ENCODE results near the gene UBR2.

UBR2 gene

GRCh38 chr6:42547407-42548329 lies 16.2 kb upstream of the UBR2 start:
- WGBS, result 15% methylated on average over 20 of the region's 27 CpGs
- Histone ChIP-seq H3K27ac (ENCODE audit: low read length, poor library complexity, severe bottlenecking) (peak overlapping the region; percentile 34), H2BK120ac (ENCODE audit: low read depth, low read length) (peak overlapping the region; percentile 73), H4K8ac (ENCODE audit: low read length) (peak overlapping the region; percentile 92), H4K91ac (ENCODE audit: low read length) (no peak overlapping the region), H2BK5ac (ENCODE audit: low read depth, low read length, poor library complexity, severe bottlenecking) (no peak overlapping the region), H2AFZ (ENCODE audit: low read depth, low read length) (peak overlapping the region; percentile 57), H3K4ac (ENCODE audit: low read depth in 1 of 2, low read length in 2 of 2) (peak overlapping the region; percentile 37 to 68), H3K4me2 (ENCODE audit: low read length, poor library complexity, severe bottlenecking) (peak overlapping the region; percentile 69), H2AK5ac (ENCODE audit: low read length, severe bottlenecking) (no peak overlapping the region), H3K4me1 (ENCODE audit: control insufficient read depth, insufficient read depth, low read depth, low read length) (no peaks in the 10 kb centered on the region), H3K18ac (ENCODE audit: low read depth in 1 of 2, low read length in 2 of 2) (peak overlapping the region; percentile 42 to 43), H3K36me3 (ENCODE audit: control insufficient read depth in 1 of 2, insufficient read depth in 2 of 2, low read depth in 1 of 2, low read length in 2 of 2) (no peaks in the 10 kb centered on the region), H3K4me3 (ENCODE audit: insufficient read depth in 1 of 2, low read depth in 1 of 2, low read length in 2 of 2) (peak overlapping the region; percentile 32 to 79), H2BK12ac (ENCODE audit: low read length in 2 of 2) (peak overlapping the region; percentile 14 to 47), H2BK15ac (ENCODE audit: low read depth, poor library complexity, severe bottlenecking) (peak overlapping the region; percentile 71), H3K14ac (ENCODE audit: low read length in 2 of 2) (no peak overlapping the region), H3K9me3 (ENCODE audit: control insufficient read depth, low read length) (no peaks in the 10 kb centered on the region), H3K79me1 (replicated peaks; ENCODE audit: low read length, poor library complexity, severe bottlenecking) (no peaks in the 10 kb centered on the region), H3K27me3 (ENCODE audit: control insufficient read depth in 1 of 2, insufficient read depth in 1 of 2, low read length in 2 of 2) (no peaks in the 10 kb centered on the region), H3K23ac (ENCODE audit: low read length in 2 of 2) (no peak overlapping the region), H3K9ac (ENCODE audit: low read length) (peak overlapping the region; percentile 86)
- peak; percentile 75 for DNase-seq

GRCh38 chr6:42550277-42550676 lies 13.6 kb upstream of the UBR2 start:
- H2AK5ac ChIP-seq (ENCODE audit: low read length, severe bottlenecking), result no peak overlapping the region
- H3K9ac ChIP-seq (ENCODE audit: low read length), result peak overlapping the region; percentile 43
- no peak overlapping the region for H3K4me3 ChIP-seq (ENCODE audit: insufficient read depth in 1 of 2, low read depth in 1 of 2, low read length in 2 of 2)
- 100% methylated on average over 1 of the region's 1 CpG for WGBS
- no peaks in the 10 kb centered on the region for H3K36me3 ChIP-seq (ENCODE audit: control insufficient read depth in 1 of 2, insufficient read depth in 2 of 2, low read depth in 1 of 2, low read length in 2 of 2)
- no peak overlapping the region for H2AFZ ChIP-seq (ENCODE audit: low read depth, low read length)
- DNase-seq, result peak; percentile 40
- H3K23ac ChIP-seq (ENCODE audit: low read length in 2 of 2), result no peak overlapping the region
- H2BK5ac ChIP-seq (ENCODE audit: low read depth, low read length, poor library complexity, severe bottlenecking), result peak overlapping the region; percentile 70
- H3K4me2 ChIP-seq (ENCODE audit: low read length, poor library complexity, severe bottlenecking), result no peak overlapping the region
- no peaks in the 10 kb centered on the region for H3K9me3 ChIP-seq (ENCODE audit: control insufficient read depth, low read length)
- no peaks in the 10 kb centered on the region for H3K4me1 ChIP-seq (ENCODE audit: control insufficient read depth, insufficient read depth, low read depth, low read length)
- no peak overlapping the region for H4K91ac ChIP-seq (ENCODE audit: low read length)
- no peak overlapping the region for H3K4ac ChIP-seq (ENCODE audit: low read depth in 1 of 2, low read length in 2 of 2)
- no peak overlapping the region for H2BK15ac ChIP-seq (ENCODE audit: low read depth, poor library complexity, severe bottlenecking)
- H3K79me1 ChIP-seq (replicated peaks; ENCODE audit: low read length, poor library complexity, severe bottlenecking), result no peaks in the 10 kb centered on the region
- H2BK120ac ChIP-seq (ENCODE audit: low read depth, low read length), result no peak overlapping the region
- no peak overlapping the region for H3K18ac ChIP-seq (ENCODE audit: low read depth in 1 of 2, low read length in 2 of 2)
- no peak overlapping the region for H3K14ac ChIP-seq (ENCODE audit: low read length in 2 of 2)
- H4K8ac ChIP-seq (ENCODE audit: low read length), result no peak overlapping the region
- no peak overlapping the region for H2BK12ac ChIP-seq (ENCODE audit: low read length in 2 of 2)
- no peak overlapping the region for H3K27ac ChIP-seq (ENCODE audit: low read length, poor library complexity, severe bottlenecking)
- no peaks in the 10 kb centered on the region for H3K27me3 ChIP-seq (ENCODE audit: control insufficient read depth in 1 of 2, insufficient read depth in 1 of 2, low read length in 2 of 2)

DNA sequence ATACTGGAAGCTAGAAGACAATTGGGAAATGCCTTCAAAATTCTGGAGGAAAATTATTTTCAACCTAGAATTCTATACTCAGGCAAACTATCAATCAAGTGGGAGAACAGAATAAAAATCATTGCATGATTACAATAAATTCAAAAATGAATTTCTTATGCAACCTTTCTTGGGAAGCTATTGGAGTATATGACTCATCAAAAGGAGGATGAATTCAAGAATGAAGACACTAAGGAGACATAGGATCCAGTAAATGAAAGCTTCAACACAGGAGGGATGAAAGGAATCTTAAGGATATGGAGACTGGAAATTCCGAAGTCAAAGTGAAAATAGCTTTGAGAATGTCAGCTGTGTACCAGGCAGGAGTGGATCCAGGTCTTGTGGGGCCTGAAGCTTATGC lies 12.6 kb upstream of the UBR2 start:
- Histone ChIP-seq H3K23ac (ENCODE audit: low read length in 2 of 2) (no peak overlapping the region), H2AK5ac (ENCODE audit: low read length, severe bottlenecking) (no peak overlapping the region), H3K79me1 (replicated peaks; ENCODE audit: low read length, poor library complexity, severe bottlenecking) (no peaks in the 10 kb centered on the region), H3K9me3 (ENCODE audit: control insufficient read depth, low read length) (no peaks in the 10 kb centered on the region), H3K4me3 (ENCODE audit: insufficient read depth in 1 of 2, low read depth in 1 of 2, low read length in 2 of 2) (no peak overlapping the region), H3K4me2 (ENCODE audit: low read length, poor library complexity, severe bottlenecking) (no peak overlapping the region), H4K91ac (ENCODE audit: low read length) (no peak overlapping the region), H2BK120ac (ENCODE audit: low read depth, low read length) (no peak overlapping the region), H2BK15ac (ENCODE audit: low read depth, poor library complexity, severe bottlenecking) (no peak overlapping the region), H3K18ac (ENCODE audit: low read depth in 1 of 2, low read length in 2 of 2) (no peak overlapping the region), H3K36me3 (ENCODE audit: control insufficient read depth in 1 of 2, insufficient read depth in 2 of 2, low read depth in 1 of 2, low read length in 2 of 2) (no peaks in the 10 kb centered on the region), H2BK12ac (ENCODE audit: low read length in 2 of 2) (no peak overlapping the region), H3K4ac (ENCODE audit: low read depth in 1 of 2, low read length in 2 of 2) (no peak overlapping the region), H3K9ac (ENCODE audit: low read length) (no peak overlapping the region), H3K4me1 (ENCODE audit: control insufficient read depth, insufficient read depth, low read depth, low read length) (no peaks in the 10 kb centered on the region), H4K8ac (ENCODE audit: low read length) (no peak overlapping the region), H3K27me3 (ENCODE audit: control insufficient read depth in 1 of 2, insufficient read depth in 1 of 2, low read length in 2 of 2) (no peaks in the 10 kb centered on the region), H3K14ac (ENCODE audit: low read length in 2 of 2) (no peak overlapping the region), H3K27ac (ENCODE audit: low read length, poor library complexity, severe bottlenecking) (no peak overlapping the region), H2AFZ (ENCODE audit: low read depth, low read length) (no peak overlapping the region), H2BK5ac (ENCODE audit: low read depth, low read length, poor library complexity, severe bottlenecking) (no peak overlapping the region)
- DNase-seq, result peak; percentile 40
- 90% methylated on average over 1 of the region's 1 CpG for WGBS

DNA sequence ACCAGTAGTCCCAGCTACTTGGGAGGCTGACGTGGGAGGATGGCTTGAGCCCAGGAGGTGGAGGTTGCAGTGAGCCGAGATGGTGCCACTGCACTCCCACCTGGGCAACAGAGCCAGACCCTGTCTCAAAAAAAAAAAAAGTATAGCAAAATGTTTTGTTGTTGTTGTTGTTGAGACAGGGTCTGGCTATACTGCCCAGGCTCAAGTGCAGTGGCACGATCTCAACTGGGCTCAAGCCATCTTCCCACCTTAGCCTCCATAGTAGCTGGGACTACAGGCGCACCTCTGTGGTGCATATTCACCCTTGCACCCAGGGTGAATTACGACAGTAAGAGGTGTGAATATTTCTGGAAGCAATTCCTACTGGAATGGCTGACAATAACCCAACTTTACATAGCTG lies 11.4 kb upstream of the UBR2 start:
- H4K91ac ChIP-seq (ENCODE audit: low read length), result no peak overlapping the region
- no peak overlapping the region for H3K9ac ChIP-seq (ENCODE audit: low read length)
- WGBS, result 81% methylated on average over 4 of the region's 5 CpGs

More for the DNA sequence above, 11.4 kb upstream of the UBR2 start:
- Histone ChIP-seq H3K14ac (ENCODE audit: low read length in 2 of 2) (no peak overlapping the region), H3K36me3 (ENCODE audit: control insufficient read depth in 1 of 2, insufficient read depth in 2 of 2, low read depth in 1 of 2, low read length in 2 of 2) (no peaks in the 10 kb centered on the region), H2BK15ac (ENCODE audit: low read depth, poor library complexity, severe bottlenecking) (no peak overlapping the region), H3K27ac (ENCODE audit: low read length, poor library complexity, severe bottlenecking) (no peak overlapping the region), H2BK120ac (ENCODE audit: low read depth, low read length) (no peak overlapping the region), H2AK5ac (ENCODE audit: low read length, severe bottlenecking) (no peak overlapping the region), H4K8ac (ENCODE audit: low read length) (no peak overlapping the region), H3K9me3 (ENCODE audit: control insufficient read depth, low read length) (no peaks in the 10 kb centered on the region), H2BK5ac (ENCODE audit: low read depth, low read length, poor library complexity, severe bottlenecking) (no peak overlapping the region), H3K27me3 (ENCODE audit: control insufficient read depth in 1 of 2, insufficient read depth in 1 of 2, low read length in 2 of 2) (no peaks in the 10 kb centered on the region), H3K4me3 (ENCODE audit: insufficient read depth in 1 of 2, low read depth in 1 of 2, low read length in 2 of 2) (no peak overlapping the region), H3K4me2 (ENCODE audit: low read length, poor library complexity, severe bottlenecking) (no peak overlapping the region), H3K4me1 (ENCODE audit: control insufficient read depth, insufficient read depth, low read depth, low read length) (no peaks in the 10 kb centered on the region), H3K79me1 (replicated peaks; ENCODE audit: low read length, poor library complexity, severe bottlenecking) (no peaks in the 10 kb centered on the region), H3K4ac (ENCODE audit: low read depth in 1 of 2, low read length in 2 of 2) (no peak overlapping the region), H3K23ac (ENCODE audit: low read length in 2 of 2) (no peak overlapping the region), H3K18ac (ENCODE audit: low read depth in 1 of 2, low read length in 2 of 2) (no peak overlapping the region), H2BK12ac (ENCODE audit: low read length in 2 of 2) (no peak overlapping the region), H2AFZ (ENCODE audit: low read depth, low read length) (no peak overlapping the region)
- DNase-seq, result no peak

Data from mesenchymal stem cell (in vitro differentiated cells and primary cell).